ENCODE measurements around the gene TRPM5.

DNA sequence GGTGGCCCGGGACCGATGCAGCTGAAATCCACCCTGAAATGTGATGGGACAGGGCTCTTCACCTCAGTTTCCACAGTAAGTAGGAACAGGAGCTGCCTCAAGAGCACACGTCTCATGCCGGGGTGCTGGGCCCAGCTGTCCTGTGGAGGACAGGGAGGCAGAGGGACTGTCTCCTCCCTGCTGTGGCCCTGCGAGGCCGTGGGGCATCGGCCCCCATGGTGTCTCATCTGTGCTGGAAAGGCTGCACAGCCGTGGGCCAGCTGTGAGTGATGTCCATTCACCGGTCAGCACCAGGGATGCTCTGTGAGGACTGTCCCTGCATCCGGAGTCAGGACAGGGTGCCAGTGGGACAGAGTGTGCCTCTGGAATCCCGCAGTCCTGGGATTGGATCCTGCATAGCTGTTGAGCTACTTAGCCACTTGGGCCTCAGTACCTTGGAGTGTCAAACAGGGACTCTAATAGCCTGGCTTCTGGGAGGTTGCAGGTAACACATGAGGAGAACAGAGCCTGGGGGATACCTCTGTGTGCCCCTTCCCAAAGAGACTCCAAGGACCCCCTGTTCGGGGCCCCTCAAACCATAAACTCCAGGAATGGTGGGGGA lies 16.5 kb downstream of the TRPM5 start:
- TF ChIP-seq, protein P1, sequence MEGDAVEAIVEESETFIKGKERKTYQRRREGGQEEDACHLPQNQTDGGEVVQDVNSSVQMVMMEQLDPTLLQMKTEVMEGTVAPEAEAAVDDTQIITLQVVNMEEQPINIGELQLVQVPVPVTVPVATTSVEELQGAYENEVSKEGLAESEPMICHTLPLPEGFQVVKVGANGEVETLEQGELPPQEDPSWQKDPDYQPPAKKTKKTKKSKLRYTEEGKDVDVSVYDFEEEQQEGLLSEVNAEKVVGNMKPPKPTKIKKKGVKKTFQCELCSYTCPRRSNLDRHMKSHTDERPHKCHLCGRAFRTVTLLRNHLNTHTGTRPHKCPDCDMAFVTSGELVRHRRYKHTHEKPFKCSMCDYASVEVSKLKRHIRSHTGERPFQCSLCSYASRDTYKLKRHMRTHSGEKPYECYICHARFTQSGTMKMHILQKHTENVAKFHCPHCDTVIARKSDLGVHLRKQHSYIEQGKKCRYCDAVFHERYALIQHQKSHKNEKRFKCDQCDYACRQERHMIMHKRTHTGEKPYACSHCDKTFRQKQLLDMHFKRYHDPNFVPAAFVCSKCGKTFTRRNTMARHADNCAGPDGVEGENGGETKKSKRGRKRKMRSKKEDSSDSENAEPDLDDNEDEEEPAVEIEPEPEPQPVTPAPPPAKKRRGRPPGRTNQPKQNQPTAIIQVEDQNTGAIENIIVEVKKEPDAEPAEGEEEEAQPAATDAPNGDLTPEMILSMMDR (IDR thresholded peaks at IDR 0.05): no peak
- TF ChIP-seq POLR2A (IDR thresholded peaks at IDR 0.05): no peak

Data from uterus (tissue), 2 donors.